Keratinocyte (primary cell): ENCODE measurements around the gene HAVCR2. TPM values are rescaled to one million over a fixed set of nuclear protein-coding genes. Genes with fewer than 3 reads are reported as not detected.

ENCODE experiments used
- DNase-seq: peaks from one replicate; pipeline ENCODE4 v3.0.0-alpha.2; 2011; ENCODE audit warnings: low read depth, missing footprints, low spot score
- FAIRE-seq: peaks from 2 replicates; lab custom pipeline; 2011; peaks lifted over from hg19 to GRCh38; lab: Jason Lieb, UNC
- H2AFZ ChIP-seq: 2 replicates; pipeline ENCODE4 v1.6.0; 2012; ENCODE audit warnings: low read length, control low read depth, inconsistent platforms; ENCODE audit not compliant: control insufficient read depth
- H3K27ac ChIP-seq: 2 replicates; pipeline ENCODE4 v1.5.1; 2011; ENCODE audit warnings: low read length; ENCODE audit not compliant: control insufficient read depth, insufficient read depth
- H3K27me3 ChIP-seq: 3 replicates; pipeline ENCODE4 v1.6.0; 2011; ENCODE audit warnings: low read length; ENCODE audit not compliant: control insufficient read depth, insufficient read depth; ENCODE audit errors: extremely low read depth
- H3K36me3 ChIP-seq, 2 experiments: 2 replicates in 1 of 2; 3 replicates in 1 of 2; pipeline ENCODE4 v1.5.1; 2011; ENCODE audit warnings: low read length in 2 of 2, mild to moderate bottlenecking in 1 of 2; ENCODE audit not compliant: control insufficient read depth in 2 of 2, insufficient read depth in 2 of 2; ENCODE audit errors: extremely low read depth in 1 of 2
- H3K4me1 ChIP-seq: 3 replicates; pipeline ENCODE4 v1.5.1; 2011; ENCODE audit warnings: low read length; ENCODE audit not compliant: control insufficient read depth, insufficient read depth; ENCODE audit errors: extremely low read depth
- H3K4me2 ChIP-seq: 3 replicates; pipeline ENCODE4 v1.6.0; 2011; ENCODE audit warnings: low read depth, low read length; ENCODE audit not compliant: control insufficient read depth, insufficient read depth; ENCODE audit errors: extremely low read depth
- H3K4me3 ChIP-seq, 3 experiments: fragments of 200-600 bp in 1 of 3; sonication (generic) in 1 of 3; 2 replicates in 2 of 3; 3 replicates in 1 of 3; pipeline ENCODE4 v1.5.1; 2011 to 2016; ENCODE audit warnings: low read length in 3 of 3, mild to moderate bottlenecking in 3 of 3, control low read depth in 2 of 3, inconsistent platforms in 1 of 3, low read depth in 1 of 3, mixed read lengths in 1 of 3, mixed run types in 1 of 3, moderate library complexity in 1 of 3; ENCODE audit not compliant: control insufficient read depth in 2 of 3, insufficient read depth in 2 of 3; ENCODE audit errors: extremely low read depth in 1 of 3
- H3K79me2 ChIP-seq: 2 replicates; pipeline ENCODE4 v1.6.0; 2012; ENCODE audit warnings: low read length; ENCODE audit not compliant: control insufficient read depth, insufficient read depth
- H3K9ac ChIP-seq: 3 replicates; pipeline ENCODE4 v1.6.0; 2011; ENCODE audit warnings: low read length; ENCODE audit not compliant: control insufficient read depth, insufficient read depth; ENCODE audit errors: extremely low read depth
- H3K9me1 ChIP-seq: 3 replicates; pipeline ENCODE4 v1.6.0; 2011; ENCODE audit warnings: low read length; ENCODE audit not compliant: control insufficient read depth, insufficient read depth; ENCODE audit errors: extremely low read depth
- H3K9me3 ChIP-seq: 2 replicates; pipeline ENCODE4 v1.5.1; 2012; ENCODE audit warnings: low read depth, low read length; ENCODE audit not compliant: control insufficient read depth
- H4K20me1 ChIP-seq: 3 replicates; pipeline ENCODE4 v1.6.0; 2011; ENCODE audit warnings: low read length; ENCODE audit not compliant: control insufficient read depth, insufficient read depth; ENCODE audit errors: extremely low read depth
- CTCF ChIP-seq, 3 experiments: IDR thresholded peaks in 1 of 3; conservative IDR thresholded peaks in 1 of 3; optimal IDR thresholded peaks in 1 of 3; 2 replicates in 2 of 3; 3 replicates in 1 of 3; pipeline versions ENCODE3 to v1.5.1; 2011; ENCODE audit warnings: low read length in 3 of 3, mild to moderate bottlenecking in 3 of 3, moderate library complexity in 2 of 3, control low read depth in 1 of 3, inconsistent platforms in 1 of 3; ENCODE audit not compliant: insufficient read depth in 2 of 3; ENCODE audit errors: extremely low read depth in 1 of 3
- EZH2 ChIP-seq: IDR thresholded peaks from one replicate; pipeline ENCODE4 v1.6.1; 2012; ENCODE audit warnings: inconsistent platforms, mild to moderate bottlenecking, low read length, moderate library complexity
- dilution Hi-C: fragments of 300-500 bp; cut with MboI; formaldehyde crosslinking; loops from one replicate; pipeline ENCODE4 v1.7.0; 2020; ENCODE audit warnings: low sequenced_read_pairs; ENCODE audit not compliant: extremely low pct_ligation_motif_present
- polyA plus RNA-seq, 5 experiments: library from polyadenylated mRNA; depleted of rRNA in 3 of 5; stranded (reverse) in 3 of 5; stranded (forward) in 1 of 5; unstranded in 1 of 5; fragments of >200 nt; gene quantifications; 1 replicate in 1 of 5; 2 replicates in 3 of 5; 3 replicates in 1 of 5; pipeline versions ENCODE4 v1.2.1 to v1.2.3, GENCODE V29; 2011 to 2012; ENCODE audit warnings: missing spikeins in 2 of 5, low read depth in 1 of 5, low replicate concordance in 1 of 5

HAVCR2 gene
- polyA plus RNA-seq, 1 donor (not counting 4 experiments of a cell fraction or from before 2014, with no cell fraction given) = 0.03 TPM

GRCh38 chr5:157121709-157122108, 12.9 kb upstream of the HAVCR2 start:
- Histone ChIP-seq H3K27me3 (no peaks in the 10 kb centered on the region), H3K9me3 (no peaks in the 10 kb centered on the region), H3K4me3 (no peak overlapping the region), H3K27ac (no peak overlapping the region), H3K4me1 (no peaks in the 10 kb centered on the region), H3K36me3 (no peaks in the 10 kb centered on the region), H3K9me1 (no peaks in the 10 kb centered on the region), H4K20me1 (no peaks in the 10 kb centered on the region), H3K4me2 (no peak overlapping the region), H3K79me2 (no peaks in the 10 kb centered on the region), H2AFZ (no peak overlapping the region), H3K9ac (no peak overlapping the region)
- DNase-seq (no peak), FAIRE-seq (no peak)
- dilution Hi-C loops = no loop called here
- TF ChIP-seq EZH2 = no peak
- TF ChIP-seq CTCF (optimal IDR thresholded peaks at IDR 0.05 in 1 of 3, IDR thresholded peaks at IDR 0.05 in 1 of 3, conservative IDR thresholded peaks at IDR 0.05 in 1 of 3; ENCODE audit: extremely low read depth in 1 of 3, insufficient read depth in 2 of 3, low read length in 3 of 3) = no peak

GRCh38 chr5:157120102-157120501, 11.3 kb upstream of the HAVCR2 start:
- no peak overlapping the region for H3K27ac ChIP-seq
- dilution Hi-C loops = no loop called here
- no peak overlapping the region for H3K4me2 ChIP-seq
- TF ChIP-seq EZH2 = no peak
- H3K36me3 ChIP-seq = no peaks in the 10 kb centered on the region
- H3K79me2 ChIP-seq = no peaks in the 10 kb centered on the region
- FAIRE-seq (no peak), DNase-seq (no peak)
- no peaks in the 10 kb centered on the region for H4K20me1 ChIP-seq
- no peaks in the 10 kb centered on the region for H3K27me3 ChIP-seq
- no peaks in the 10 kb centered on the region for H3K4me1 ChIP-seq
- H3K9me3 ChIP-seq = no peaks in the 10 kb centered on the region
- H3K9ac ChIP-seq = no peak overlapping the region
- H2AFZ ChIP-seq = no peak overlapping the region
- H3K4me3 ChIP-seq = no peak overlapping the region
- no peaks in the 10 kb centered on the region for H3K9me1 ChIP-seq

- TF ChIP-seq EZH2 = no peak
- no peak for TF ChIP-seq CTCF (optimal IDR thresholded peaks at IDR 0.05 in 1 of 3, IDR thresholded peaks at IDR 0.05 in 1 of 3, conservative IDR thresholded peaks at IDR 0.05 in 1 of 3; ENCODE audit: extremely low read depth in 1 of 3, insufficient read depth in 2 of 3, low read length in 3 of 3)
- no peak overlapping the region for H3K27ac ChIP-seq
Measured at GRCh38 chr5:157116483-157116954, 7.7 kb upstream of the HAVCR2 start.

More at GRCh38 chr5:157116483-157116954, 7.7 kb upstream of the HAVCR2 start:
- Histone ChIP-seq H2AFZ (no peak overlapping the region), H4K20me1 (no peaks in the 10 kb centered on the region), H3K36me3 (no peaks in the 10 kb centered on the region), H3K4me2 (no peak overlapping the region), H3K9me1 (no peaks in the 10 kb centered on the region), H3K79me2 (no peaks in the 10 kb centered on the region), H3K4me1 (no peaks in the 10 kb centered on the region), H3K9ac (no peak overlapping the region), H3K4me3 (no peak overlapping the region), H3K9me3 (no peaks in the 10 kb centered on the region), H3K27me3 (no peaks in the 10 kb centered on the region)
- FAIRE-seq (no peak), DNase-seq (no peak)
- dilution Hi-C loops = no loop called here
